ENCODE results near the gene NRG2.

NRG2 gene

DNA sequence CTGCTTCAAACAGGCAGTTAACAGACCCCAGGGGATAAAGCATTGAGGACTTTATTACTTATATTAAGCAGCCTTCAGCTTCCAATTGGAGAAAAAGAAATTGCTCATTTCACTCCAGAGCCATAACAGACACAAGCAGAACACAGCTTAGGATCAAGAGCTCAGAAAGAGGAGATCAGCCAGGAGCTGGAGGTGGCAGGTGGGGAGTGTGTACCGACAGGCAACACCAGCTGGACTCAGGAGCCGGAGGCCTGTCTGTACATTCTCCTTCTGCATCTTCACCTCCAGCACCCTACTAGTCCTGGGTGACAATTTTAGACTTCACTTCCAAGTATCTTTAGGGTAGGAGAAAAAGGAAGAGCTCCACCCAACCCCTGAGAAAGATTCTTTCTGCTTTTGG lies 35.8 kb downstream of the NRG2 start:
- DNase-seq (ENCODE audit: low spot score), result no peak

DNA sequence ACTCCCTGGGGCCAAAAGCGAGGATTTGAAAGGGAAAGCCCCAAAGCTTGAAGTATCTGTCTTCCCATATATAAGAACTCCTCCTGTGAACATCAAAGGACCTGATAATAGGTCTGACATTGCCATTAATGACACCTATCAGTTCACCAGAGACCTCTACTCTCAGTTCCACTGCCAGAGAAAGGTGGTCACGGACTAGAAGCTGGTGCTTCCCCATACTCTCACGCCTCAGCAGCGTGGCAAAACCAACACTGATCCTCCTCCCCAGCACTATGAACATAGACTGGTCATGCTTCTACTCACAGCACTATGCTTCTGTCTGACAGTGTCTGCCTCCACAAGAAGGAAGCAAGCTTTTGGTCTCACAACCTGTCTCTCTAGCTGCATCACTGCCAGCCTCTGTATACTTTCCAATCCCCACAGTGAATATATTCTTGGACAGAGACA lies 37.9 kb downstream of the NRG2 start:
- DNase-seq (ENCODE audit: low spot score), result no peak

DNA sequence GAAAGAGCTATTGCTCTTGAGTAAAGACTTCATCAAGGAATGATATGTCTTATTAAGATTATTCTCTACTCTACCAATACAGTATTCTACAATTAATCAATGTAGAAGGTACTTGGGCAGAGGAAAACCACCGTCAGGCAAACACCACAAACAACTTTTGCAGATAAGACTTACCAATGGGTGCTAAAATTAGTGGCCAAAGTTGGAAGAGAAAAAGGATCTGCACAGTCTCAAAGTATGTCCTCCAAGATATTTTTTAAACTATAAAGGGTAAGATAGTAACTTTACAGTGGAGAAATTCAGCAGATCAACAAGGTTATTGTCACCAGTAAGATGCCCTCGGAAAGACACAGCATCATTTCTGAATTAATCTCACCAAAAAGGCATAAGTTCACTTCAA lies 38.9 kb downstream of the NRG2 start:
- no peak for DNase-seq (ENCODE audit: low spot score)

DNA sequence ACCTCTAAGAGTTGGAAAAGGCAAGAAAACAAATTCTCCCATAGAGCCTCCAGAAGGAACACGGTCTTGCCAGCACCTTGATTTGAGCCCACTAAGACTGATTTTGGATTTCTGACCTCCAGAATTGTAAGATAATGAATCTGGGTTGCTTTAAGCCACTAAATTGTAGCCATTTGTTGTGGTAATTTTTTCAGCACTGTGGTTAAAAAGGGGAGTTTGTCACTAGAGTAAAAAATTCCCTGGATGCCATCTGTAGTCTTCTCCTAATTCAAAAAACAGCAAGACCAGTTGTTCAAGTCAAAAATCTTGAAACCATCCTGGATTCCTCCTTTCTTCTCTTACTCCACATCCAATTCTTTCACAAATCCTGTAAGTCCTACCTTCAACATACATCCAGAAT lies 39.6 kb downstream of the NRG2 start:
- no peak for DNase-seq (ENCODE audit: low spot score)

DNA sequence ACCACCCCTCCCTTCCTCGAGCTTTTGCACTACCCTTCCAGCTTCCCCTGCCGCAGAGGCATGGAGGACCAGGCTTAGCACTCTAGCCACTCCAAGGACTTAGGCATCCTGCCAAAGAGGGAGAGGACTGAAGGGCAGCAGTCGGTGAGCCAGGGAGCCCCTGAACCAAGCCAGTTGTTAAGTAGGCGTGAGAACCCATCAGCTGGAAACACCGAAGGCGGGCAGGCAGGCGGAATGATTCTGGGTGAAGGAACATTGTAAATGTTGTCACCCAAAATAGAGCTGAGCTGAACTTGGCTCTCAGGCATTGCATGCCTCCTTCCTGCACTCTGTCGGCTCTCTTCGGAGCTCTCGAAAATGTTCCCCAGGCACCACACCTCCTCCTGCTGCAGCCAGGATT lies 42.8 kb downstream of the NRG2 start:
- no peak for DNase-seq (ENCODE audit: low spot score)

DNA sequence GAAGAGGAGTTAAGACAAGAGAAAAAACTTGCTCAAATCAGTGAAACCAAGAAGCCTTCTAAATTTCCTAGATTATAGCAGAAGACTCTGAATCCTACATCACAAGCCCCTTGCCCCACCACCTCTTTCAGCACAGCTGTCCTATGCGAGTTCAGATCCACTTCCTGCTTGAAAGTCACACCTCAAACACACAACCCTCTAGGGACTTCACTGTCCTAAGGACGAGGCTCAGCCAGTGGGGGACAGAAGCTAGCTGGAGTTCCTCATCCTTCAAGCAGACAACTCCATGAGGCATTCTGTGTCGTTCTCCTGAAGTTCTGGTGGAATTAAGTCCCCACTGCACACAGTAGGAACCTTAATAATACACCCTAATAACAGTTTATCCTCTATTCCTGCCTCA lies 44.3 kb downstream of the NRG2 start:
- no peak for DNase-seq (ENCODE audit: low spot score)

DNA sequence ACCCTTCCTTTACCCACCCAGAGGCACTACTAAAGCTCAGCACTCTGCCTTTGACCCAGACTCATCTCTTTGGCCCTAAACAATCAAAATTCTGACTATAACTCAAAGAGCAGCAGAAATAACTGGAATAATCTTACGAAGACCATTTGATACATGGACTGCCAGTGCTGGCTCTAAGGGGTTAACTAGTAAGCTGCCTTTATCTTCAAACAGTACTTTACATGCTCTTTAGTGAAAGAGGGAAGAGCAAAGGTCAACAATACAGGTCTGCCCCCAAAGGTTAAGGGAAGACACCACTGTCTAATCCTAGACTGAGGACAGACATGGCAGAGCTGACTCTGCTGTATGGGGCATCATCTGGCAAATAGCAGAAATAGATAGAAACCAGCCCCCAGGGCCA lies 45.8 kb downstream of the NRG2 start:
- no peak for DNase-seq (ENCODE audit: low spot score)

DNA sequence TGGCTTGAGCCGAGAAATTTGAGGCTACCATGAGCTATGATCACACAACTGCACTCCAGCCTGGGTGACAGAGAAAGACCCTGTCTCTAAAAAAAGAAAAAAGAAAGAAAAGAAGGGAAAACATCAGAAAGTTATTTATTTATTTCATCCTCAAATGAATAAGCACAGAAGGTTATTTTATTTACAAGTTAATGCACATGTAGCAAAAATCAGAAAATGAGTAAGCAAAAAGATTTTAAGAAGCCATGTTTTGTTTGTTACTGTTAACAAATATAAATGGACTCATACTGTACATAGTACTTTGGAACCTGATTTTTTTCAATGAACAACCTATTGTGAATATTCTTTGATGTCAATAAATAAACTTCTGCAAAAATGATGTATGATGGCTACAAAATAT lies 47.2 kb downstream of the NRG2 start:
- DNase-seq (ENCODE audit: low spot score), result no peak

DNA sequence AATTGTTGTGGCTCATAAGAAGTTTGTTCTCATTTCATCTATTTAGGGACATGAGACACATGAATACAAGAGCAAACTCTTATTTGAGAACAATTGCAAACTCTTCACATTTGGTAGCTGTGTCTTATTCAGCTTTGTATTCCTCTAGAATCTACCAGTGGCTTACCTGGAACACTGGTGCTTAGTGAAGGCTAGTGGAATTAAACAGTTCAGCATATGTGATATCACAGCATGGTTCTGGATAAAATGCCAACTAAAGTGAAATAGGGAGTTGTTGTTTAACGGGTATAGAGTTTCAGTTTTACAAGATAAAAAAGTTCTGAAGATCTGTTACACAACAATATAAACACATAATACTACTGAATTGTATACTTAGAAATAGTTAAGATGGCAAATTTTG lies 48.9 kb downstream of the NRG2 start:
- DNase-seq (ENCODE audit: low spot score), result no peak

DNA sequence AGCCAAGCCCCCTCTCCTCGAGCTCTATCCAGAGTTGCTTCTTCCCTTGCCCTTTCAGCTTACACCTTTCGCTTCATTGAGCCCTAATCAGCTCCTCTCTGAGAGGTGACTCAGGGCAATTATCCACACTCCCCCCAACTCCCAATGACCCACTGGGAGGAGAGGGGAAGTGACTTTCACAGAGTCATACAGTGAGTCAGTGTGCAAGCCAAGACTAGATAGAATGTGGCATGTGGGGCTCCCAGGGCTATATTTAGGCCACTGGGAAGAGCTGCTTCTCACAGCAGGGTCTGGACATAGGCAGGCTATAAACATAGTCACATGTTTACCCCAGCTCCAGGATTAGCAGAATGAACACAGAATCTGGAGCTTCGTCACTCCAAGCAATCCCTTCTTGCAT lies 57.4 kb downstream of the NRG2 start:
- peak; percentile 86 for DNase-seq (ENCODE audit: low spot score)

DNA sequence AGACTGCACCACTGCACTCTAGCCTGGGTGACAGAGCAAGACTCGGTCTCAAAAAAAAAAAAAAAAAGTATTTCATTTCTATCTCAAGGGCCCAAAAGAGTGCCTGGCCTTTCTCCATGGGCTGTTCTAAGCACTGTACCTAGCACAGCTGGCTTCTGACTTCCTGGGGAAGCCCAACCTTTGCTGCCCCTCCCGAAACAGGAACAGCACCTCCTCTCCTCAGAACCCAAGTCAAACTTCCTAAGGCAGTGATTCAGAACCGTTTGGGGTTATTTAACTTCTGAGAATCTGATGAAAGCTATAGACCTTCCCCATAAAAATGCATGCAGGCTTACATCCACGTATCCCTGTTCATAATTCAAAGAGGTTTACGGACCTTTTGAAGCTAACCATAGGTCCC lies 57.8 kb downstream of the NRG2 start:
- no peak for DNase-seq (ENCODE audit: low spot score)

DNA sequence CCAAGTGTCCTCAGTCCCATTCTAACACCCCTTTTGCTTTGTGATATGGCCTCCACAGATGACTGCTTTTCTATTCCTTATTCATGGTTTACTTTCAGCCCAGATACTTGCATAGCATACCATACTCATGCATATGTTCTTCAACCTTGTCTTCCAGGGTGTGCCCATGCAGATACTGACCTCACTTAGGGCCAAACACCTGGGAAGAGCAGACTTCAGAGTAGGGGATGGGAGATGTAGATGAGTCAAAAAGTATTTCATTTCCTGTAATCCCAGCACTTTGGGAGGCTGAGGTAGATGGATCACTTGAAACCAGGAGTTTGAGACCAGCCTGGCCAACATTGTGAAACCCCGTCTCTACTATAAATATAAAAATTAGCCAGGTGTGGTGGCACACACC lies 58.3 kb downstream of the NRG2 start:
- no peak for DNase-seq (ENCODE audit: low spot score)

DNA sequence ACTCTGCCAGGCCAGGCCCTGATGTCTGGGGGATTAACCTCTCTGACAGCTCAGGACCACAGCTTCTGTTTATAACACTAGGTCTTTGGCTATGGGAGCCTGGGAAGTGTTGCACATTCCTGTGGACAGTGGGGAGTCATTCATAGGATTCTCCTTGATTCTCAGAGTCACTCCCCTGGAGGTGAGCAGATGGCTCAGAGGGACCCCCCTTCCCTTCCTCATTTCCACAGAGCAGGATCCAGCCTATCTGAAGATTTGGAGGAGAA lies 60.2 kb downstream of the NRG2 start:
- no peak for DNase-seq (ENCODE audit: low spot score)

DNA sequence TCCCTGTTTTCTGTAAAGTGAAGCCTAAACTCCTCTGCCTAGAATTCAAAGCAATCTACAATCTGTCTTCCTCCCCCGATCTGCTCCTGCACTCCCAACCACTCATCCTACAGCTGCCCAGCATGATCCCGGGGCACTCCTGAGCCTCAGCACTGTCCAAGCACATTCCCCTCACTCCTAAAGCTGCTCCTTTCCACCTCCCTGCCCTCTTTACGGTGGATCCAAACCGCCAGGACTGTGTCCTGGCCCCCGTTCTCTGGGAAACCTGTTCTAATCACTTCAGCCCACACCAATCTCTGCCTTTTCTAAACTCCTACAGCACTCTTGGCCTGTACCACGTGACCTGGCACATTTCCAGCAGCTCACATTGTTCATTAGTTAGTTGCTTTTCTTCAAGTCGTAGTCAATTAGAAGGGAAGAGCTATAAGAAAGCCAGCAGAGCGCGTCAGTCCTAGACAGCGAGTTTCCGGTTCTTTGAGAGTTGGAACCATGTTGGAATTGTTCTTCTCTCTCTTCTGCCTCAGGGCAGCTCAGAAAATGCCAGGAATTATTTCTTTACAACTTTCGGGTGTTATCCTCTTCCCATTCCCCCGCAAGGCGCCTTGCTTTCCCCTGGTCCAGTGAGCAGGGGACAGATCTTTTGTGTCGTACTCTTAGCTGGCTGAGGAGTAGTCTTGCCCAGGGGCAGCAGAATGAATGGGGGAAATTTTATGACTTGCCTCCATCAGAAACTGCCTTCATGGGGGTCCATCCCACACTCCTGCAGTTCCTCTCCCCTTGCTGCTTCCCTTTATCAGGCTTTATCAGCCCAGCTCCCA lies 60.7 kb downstream of the NRG2 start:
- no peak for DNase-seq (ENCODE audit: low spot score)

DNA sequence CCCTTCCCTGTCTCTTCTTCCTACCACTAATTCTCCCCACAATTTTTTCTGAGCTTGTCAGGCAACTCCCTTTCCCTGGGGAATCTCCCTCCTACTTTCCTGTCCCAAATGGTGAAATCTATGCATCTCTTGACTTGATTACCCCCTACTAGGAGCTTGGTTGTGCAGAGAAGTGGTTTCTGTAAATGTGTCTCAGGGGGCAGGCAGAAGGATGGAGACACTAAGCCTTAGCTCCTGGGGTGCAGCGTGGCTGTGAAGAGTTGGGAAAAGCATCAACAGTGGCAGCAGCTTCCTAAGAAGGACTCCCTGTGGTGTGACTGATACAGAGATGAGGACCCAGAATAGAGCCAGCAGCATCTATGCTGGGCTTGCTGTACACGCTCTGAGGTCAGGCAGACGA lies 62.3 kb downstream of the NRG2 start:
- DNase-seq (ENCODE audit: low spot score), result no peak

DNA sequence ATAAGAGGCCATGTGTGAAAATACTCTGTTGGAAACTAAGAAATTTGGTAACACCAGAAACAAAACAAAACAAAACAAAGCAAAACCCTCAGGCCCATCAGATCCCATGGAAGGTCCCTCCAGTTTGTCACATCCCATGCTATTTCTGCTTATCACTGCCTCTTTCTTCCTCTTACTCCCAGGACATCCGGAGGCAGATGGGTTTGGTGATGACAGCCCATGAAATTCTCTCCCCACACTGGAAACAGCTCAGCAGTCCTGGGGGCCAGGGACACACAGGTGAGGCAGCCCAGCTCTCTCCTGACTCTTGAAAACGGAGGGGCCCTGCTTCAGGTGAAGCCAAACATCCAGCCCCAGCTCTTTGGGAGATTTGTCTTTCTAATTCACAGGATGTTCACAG lies 63.2 kb downstream of the NRG2 start:
- DNase-seq (ENCODE audit: low spot score), result no peak

DNA sequence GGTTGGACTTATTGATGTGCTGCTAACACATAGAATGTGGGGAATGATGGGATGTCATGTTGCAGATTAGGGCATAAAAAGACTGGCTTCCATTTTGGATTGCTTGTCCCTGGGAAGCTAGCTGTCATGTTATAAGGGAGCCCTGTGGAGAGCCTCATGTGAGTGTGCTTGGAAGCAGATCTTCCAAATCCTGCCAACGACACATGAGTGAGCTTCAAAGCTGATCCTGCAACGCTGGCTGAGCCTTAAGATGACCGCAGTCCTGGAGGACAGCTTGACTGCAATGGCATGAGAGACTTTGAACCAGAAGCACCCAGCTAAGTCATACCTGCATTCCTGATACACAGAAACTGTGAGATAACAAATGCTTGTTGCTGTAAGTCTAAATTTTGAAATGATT lies 63.6 kb downstream of the NRG2 start:
- no peak for DNase-seq (ENCODE audit: low spot score)

DNA sequence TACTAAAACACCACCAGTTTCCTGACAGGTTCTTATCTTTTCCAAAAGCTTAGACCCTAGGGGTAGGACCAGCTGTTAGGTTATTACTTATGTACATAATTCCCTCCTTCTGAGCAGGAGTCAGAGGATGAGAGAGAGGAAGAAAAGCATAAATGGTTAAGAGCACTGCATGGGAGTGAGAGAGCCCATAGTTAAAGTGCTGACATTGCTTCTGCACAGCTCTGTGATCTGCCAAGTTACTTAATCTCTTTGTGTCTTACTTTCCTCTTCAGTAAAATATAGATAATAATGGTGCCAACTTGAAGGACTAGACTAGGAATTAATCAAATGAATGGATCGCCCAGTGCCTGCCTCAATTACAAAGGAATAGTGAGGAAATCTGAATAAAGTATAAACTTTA lies 66.4 kb downstream of the NRG2 start:
- no peak for DNase-seq (ENCODE audit: low spot score)

DNA sequence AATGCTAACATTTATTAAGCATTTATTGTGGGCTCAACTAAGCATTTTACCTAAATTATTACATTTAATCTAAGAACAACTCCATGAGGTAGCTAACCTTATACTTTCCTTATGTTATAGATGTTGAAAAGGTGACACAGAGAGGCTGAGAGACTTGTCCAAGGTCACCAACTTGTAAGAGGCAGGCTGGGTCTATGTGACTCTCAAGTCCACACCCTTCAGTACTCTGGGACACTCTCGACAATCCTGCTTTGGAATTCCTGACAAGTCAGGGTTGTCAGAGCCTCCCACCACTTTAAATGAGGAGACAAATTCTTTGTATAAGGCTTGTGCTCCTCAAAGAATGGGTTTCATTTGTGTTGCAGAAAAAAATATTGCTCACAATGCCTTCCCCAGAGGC lies 67.2 kb downstream of the NRG2 start:
- DNase-seq (ENCODE audit: low spot score), result no peak

DNA sequence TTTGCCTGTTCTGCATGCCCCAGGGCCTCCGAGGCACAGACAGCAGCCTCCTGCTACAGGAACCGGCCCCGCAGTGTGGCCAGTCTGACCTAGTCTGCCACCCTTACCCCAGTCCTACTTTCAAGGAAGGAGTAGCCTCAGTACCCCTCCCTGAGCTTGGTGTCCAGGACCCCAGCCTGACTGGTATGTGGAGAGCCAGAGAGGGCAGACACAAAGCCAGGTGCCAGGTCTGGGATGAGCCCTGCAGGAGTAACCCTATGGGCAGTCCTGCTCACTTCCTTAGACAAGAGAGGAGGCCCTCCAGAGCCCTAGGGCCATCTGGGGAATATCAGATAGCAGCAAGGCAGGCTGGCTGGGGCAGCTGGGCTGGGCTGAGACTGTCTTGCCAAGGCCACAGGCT lies 67.8 kb downstream of the NRG2 start:
- no peak for DNase-seq (ENCODE audit: low spot score)

DNA sequence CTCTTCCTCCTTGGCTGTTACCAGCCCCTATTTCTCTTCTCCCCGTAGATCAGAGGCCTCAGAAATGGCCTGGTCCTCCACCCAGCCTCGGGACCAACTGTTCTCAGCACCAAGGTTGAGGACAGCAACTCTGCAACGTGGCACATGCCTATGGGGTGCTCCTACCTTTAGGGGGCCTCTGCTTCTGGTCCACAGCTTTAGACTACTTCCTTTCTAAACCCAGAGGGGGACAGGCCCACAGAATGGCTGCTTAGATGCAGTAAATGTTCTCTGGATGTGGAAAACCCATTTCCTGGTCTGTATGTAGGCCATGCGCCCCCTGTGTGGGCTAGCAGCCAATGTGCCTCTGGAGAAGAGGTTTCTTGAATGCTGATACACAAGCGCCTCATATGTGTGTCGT lies 68.4 kb downstream of the NRG2 start:
- DNase-seq (ENCODE audit: low spot score), result no peak

DNA sequence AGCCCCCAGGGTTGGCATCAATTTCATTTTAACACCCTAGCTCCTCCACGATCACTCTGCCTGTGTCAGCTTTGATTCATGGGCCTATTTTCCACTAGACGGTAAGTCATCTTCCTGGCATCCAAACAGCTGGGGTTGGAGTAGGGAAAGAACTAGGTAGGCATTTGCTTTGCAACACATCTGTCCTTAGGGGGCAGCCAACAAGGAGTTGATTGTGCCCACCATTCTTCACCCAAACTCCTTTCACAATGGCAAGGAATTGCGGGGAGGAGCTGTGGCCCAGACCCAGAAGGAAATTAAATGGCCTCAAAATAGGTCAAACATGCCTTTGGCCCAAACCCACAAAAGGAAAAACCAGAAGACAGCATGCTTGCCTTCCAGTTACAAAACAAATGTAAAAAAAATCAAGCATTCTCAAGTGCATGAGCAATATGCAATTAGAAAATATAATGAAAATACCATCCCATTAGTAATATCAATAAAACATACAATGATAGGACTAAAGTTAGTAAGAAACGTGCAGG lies 71.8 kb downstream of the NRG2 start:
- no peak for DNase-seq (ENCODE audit: low spot score)

DNA sequence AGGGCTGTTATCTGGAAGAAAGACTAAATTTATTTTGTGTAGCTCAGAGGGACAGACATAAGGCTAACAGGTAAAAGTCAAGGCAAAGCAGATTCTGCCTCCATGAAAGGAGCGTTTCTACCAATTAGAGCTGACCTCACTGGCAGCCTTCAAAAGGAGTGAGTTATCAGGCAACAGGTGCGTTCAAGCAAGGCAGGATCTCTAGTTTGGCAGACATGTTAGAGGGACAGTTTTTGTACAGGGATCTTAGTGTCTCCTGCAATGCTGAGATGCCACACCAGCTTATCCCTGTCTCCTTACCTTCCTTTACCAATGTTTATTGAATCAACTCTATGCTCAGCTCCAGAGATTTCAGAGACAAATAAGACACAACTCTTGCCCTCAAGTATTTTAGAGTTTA lies 73.8 kb downstream of the NRG2 start:
- no peak for DNase-seq (ENCODE audit: low spot score)

DNA sequence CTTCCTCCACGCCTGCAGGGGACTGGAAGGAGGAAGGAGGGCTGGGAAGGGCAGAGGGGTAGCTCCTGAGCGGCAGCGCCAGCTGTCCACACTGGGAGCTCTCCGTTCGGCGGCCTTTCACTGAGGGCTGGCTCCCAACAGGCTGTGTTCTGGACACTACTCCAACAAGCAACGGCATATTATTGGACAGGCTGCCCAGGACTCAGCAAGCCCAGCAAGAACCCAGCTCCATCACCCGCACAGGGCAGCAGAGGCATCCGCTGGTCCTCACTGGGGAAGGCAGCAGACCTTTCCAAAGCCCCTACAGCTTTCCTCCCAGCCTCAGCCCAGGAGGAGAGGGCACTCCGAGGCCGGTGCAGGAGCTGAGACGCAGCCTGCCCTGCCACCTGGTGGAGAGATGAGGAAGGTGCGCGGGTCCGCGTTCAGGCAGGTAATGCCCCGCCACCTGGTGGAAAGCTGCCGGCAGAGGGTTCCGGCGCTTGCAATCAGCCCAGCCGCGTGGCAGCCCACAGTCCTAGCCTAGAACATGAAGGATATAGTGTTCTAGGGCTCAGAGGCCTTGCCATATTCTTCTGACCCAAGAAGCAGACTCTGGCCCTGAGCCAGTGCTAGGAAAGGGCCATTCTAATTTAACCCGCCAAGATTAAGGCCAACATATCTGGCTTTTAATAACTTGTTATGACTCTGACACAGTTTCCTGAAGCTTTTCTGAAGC lies 74.4 kb downstream of the NRG2 start:
- DNase-seq (ENCODE audit: low spot score), result peak; percentile 91
